Smooth muscle cell (in vitro differentiated cells): ENCODE data around the gene TSC22D1. TPM values are rescaled to one million over a fixed set of nuclear protein-coding genes. Genes with fewer than 3 reads are reported as not detected.

Experiments used
- DNase-seq: peaks from one replicate; lab custom pipeline; 2025; ENCODE audit not compliant: unreplicated experiment; lab: John Stamatoyannopoulos, UW
- H2AFZ ChIP-seq: fragments of 200-600 bp; sonication (generic); 2 replicates; pipeline ENCODE4 v1.6.0; 2016; ENCODE audit warnings: antibody characterized with exemption, low read depth, mild to moderate bottlenecking
- H3F3A ChIP-seq: fragments of 200-600 bp; sonication (generic); 2 replicates; pipeline ENCODE4 v1.6.0; 2017; ENCODE audit warnings: antibody characterized with exemption, low read depth
- H3K27ac ChIP-seq: fragments of 200-600 bp; sonication (generic); 2 replicates; pipeline ENCODE4 v1.5.1; 2016; ENCODE audit warnings: low read depth, mild to moderate bottlenecking
- H3K27me3 ChIP-seq: fragments of 200-600 bp; sonication (generic); 2 replicates; pipeline ENCODE4 v1.6.1; 2016; ENCODE audit warnings: low read depth, mild to moderate bottlenecking
- H3K36me3 ChIP-seq: fragments of 200-600 bp; sonication (generic); 2 replicates; pipeline ENCODE4 v1.5.1; 2016; ENCODE audit warnings: low read depth
- H3K4me1 ChIP-seq: fragments of 200-600 bp; sonication (generic); 2 replicates; pipeline ENCODE4 v1.5.1; 2016; ENCODE audit warnings: low read depth
- H3K4me2 ChIP-seq: fragments of 200-600 bp; sonication (generic); 2 replicates; pipeline ENCODE4 v1.6.0; 2016; ENCODE audit warnings: mild to moderate bottlenecking
- H3K4me3 ChIP-seq: fragments of 200-600 bp; sonication (generic); 2 replicates; pipeline ENCODE4 v1.5.1; 2016; ENCODE audit warnings: mild to moderate bottlenecking
- H3K79me2 ChIP-seq: fragments of 200-600 bp; sonication (generic); 2 replicates; pipeline ENCODE4 v1.6.0; 2016; ENCODE audit warnings: low read depth, mild to moderate bottlenecking
- H3K9ac ChIP-seq: fragments of 200-600 bp; sonication (generic); 2 replicates; pipeline ENCODE4 v1.6.0; 2016; ENCODE audit warnings: low read depth
- H3K9me3 ChIP-seq: fragments of 200-600 bp; sonication (generic); replicated peaks from 2 replicates; pipeline ENCODE4 v1.5.1; 2016; ENCODE audit warnings: low read depth
- H4K20me1 ChIP-seq: fragments of 200-600 bp; sonication (generic); 2 replicates; pipeline ENCODE4 v1.6.0; 2016; ENCODE audit warnings: low read depth
- CTCF ChIP-seq: fragments of 200-600 bp; sonication (generic); IDR thresholded peaks from 2 replicates; pipeline ENCODE4 v1.5.1; 2017; ENCODE audit warnings: borderline replicate concordance, mild to moderate bottlenecking, antibody characterized with exemption; ENCODE audit not compliant: insufficient read depth, poor library complexity, severe bottlenecking
- WGBS: methylation state at CpG from one replicate; pipeline ENCODE4 v1.1.7; 2016; ENCODE audit warnings: low lambda C conversion rate; 5-methylcytosine and 5-hydroxymethylcytosine counted together
- polyA plus RNA-seq: library from polyadenylated mRNA; unstranded; fragments of >200 nt; fragmentation: Nextera tagmentation; extraction: Ambion mirVana; gene quantifications from 2 replicates; pipeline ENCODE4 v1.2.1, GENCODE V29; 2016
- total RNA-seq: library from RNA; depleted of rRNA; stranded (reverse); fragments of >200 nt; gene quantifications from 2 replicates; pipeline ENCODE4 v1.2.3, GENCODE V29; 2014

TSC22D1 gene
- total and polyA plus RNA-seq, 2 experiments from 2014 or later, result 117 to 159 TPM

GRCh38 chr13:44420376-44421220 lies 155.5 kb downstream of the TSC22D1 start:
- H3K9ac ChIP-seq, result no peak overlapping the region
- H3K4me3 ChIP-seq, result no peak overlapping the region
- WGBS, result 76% methylated on average over 15 of the region's 15 CpGs
- H3K36me3 ChIP-seq, result no peaks in the 10 kb centered on the region
- no peaks in the 10 kb centered on the region for H4K20me1 ChIP-seq
- H3K4me2 ChIP-seq, result no peak overlapping the region
- no peaks in the 10 kb centered on the region for H3K27me3 ChIP-seq
- TF ChIP-seq CTCF, result no peak
- no peak for DNase-seq
- no peaks in the 10 kb centered on the region for H3K9me3 ChIP-seq
- H3F3A ChIP-seq, result no peaks in the 10 kb centered on the region
- no peaks in the 10 kb centered on the region for H3K4me1 ChIP-seq
- no peak overlapping the region for H3K27ac ChIP-seq
- no peaks in the 10 kb centered on the region for H3K79me2 ChIP-seq
- H2AFZ ChIP-seq, result no peak overlapping the region

DNA sequence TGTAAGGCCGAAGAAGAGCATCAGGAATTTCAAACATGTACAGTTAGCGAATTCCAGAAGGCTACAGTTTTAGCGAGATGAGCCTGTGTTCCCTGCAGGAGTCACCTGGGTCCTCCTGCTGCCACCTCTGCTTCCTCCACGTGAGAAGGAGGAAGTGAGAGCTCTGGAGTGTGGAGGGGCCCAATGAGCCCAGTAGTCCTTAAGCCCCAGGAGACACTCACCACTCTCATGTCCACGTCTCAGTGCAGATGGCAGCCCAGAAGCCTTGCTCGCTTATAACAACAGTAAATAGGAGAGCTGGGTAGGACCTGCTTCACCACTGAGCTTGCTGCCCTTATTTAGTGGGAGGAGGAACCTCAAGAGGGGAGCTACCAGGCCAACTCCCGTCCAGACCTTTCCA lies 158.3 kb downstream of the TSC22D1 start:
- H4K20me1 ChIP-seq, result no peaks in the 10 kb centered on the region

DNA sequence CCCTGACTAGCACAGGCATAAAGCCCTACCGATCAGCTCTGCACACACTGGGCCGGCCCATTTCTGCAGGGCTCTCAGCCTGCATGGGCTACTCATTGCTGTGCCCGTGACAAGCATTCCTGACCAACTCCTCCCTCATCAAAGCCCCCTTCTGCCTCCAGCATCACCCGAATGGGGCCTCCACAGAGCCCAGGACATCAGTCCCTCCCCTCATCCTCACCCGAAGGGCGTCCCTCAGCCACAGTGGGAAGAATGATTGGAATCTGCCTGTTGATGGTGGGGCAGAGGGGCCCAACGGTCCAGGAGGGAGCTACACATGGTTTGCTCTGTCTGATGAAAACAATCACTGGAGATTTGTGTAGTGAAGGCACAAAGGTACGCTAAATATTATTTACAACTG lies 158.7 kb downstream of the TSC22D1 start:
- Histone ChIP-seq H3K4me2 (no peak overlapping the region), H3K27ac (no peak overlapping the region), H3K27me3 (no peaks in the 10 kb centered on the region), H3K4me3 (no peak overlapping the region), H2AFZ (no peak overlapping the region), H3K9me3 (no peaks in the 10 kb centered on the region), H3F3A (no peaks in the 10 kb centered on the region), H3K36me3 (no peaks in the 10 kb centered on the region), H3K9ac (no peak overlapping the region), H3K79me2 (no peaks in the 10 kb centered on the region), H3K4me1 (no peaks in the 10 kb centered on the region), H4K20me1 (no peaks in the 10 kb centered on the region)
- TF ChIP-seq CTCF, result no peak
- 71% methylated on average over 8 of the region's 8 CpGs for WGBS
- DNase-seq, result no peak

More for the DNA sequence above, 158.3 kb downstream of the TSC22D1 start:
- Histone ChIP-seq H3K4me3 (no peak overlapping the region), H3K4me2 (no peak overlapping the region), H2AFZ (no peak overlapping the region), H3K9ac (no peak overlapping the region), H3K27ac (no peak overlapping the region), H3K79me2 (no peaks in the 10 kb centered on the region), H3K9me3 (no peaks in the 10 kb centered on the region), H3K36me3 (no peaks in the 10 kb centered on the region), H3K27me3 (no peaks in the 10 kb centered on the region), H3F3A (no peaks in the 10 kb centered on the region), H3K4me1 (no peaks in the 10 kb centered on the region)
- WGBS, result 80% methylated on average over 7 of the region's 7 CpGs
- no peak for DNase-seq
- TF ChIP-seq CTCF, result no peak

DNA sequence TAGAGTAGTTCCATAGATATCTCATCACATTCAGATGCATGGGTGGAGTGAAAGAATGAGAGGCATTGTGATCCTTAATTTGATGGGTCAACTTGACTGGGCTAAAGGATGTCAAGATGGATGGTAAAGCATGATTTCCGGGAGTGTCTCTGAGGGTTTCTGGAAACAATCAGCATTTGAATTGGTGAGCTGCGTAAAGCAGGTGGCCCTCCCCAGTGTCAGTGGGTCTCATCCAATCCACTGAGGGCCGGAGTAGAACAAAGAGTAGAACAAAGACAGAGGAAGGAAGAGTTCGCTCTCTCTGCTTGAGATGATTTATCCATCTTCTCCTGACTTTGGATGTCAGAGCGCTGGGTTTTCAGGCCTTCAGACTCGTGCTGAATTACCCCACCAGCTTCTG lies 159.4 kb downstream of the TSC22D1 start:
- Histone ChIP-seq H3K4me3 (no peak overlapping the region), H3K4me2 (no peak overlapping the region), H3K36me3 (no peaks in the 10 kb centered on the region), H3K9ac (no peak overlapping the region), H3K4me1 (no peaks in the 10 kb centered on the region), H3K9me3 (no peaks in the 10 kb centered on the region), H3K79me2 (no peaks in the 10 kb centered on the region), H3K27me3 (no peaks in the 10 kb centered on the region), H3K27ac (no peak overlapping the region), H2AFZ (no peak overlapping the region), H3F3A (no peaks in the 10 kb centered on the region), H4K20me1 (no peaks in the 10 kb centered on the region)
- 95% methylated on average over 6 of the region's 6 CpGs for WGBS
- no peak for TF ChIP-seq CTCF
- no peak for DNase-seq
